Urothelium cell line (cell line): ENCODE data around the gene FOXK1.

Experiments used
- DNase-seq: peaks from one replicate; pipeline ENCODE4 v3.0.0; 2011; ENCODE audit warnings: low spot score, mixed read lengths
- FAIRE-seq: peaks from 2 replicates; lab custom pipeline; 2011; peaks lifted over from hg19 to GRCh38; lab: Jason Lieb, UNC

Gene FOXK1

GRCh38 chr7:4809666-4810065 lies 127.6 kb downstream of the FOXK1 start:
- FAIRE-seq (no peak), DNase-seq (no peak)

- FAIRE-seq, result peak; percentile 91
These were observed 132.3 kb downstream of the FOXK1 start for GRCh38 chr7:4814433-4814832.

DNA sequence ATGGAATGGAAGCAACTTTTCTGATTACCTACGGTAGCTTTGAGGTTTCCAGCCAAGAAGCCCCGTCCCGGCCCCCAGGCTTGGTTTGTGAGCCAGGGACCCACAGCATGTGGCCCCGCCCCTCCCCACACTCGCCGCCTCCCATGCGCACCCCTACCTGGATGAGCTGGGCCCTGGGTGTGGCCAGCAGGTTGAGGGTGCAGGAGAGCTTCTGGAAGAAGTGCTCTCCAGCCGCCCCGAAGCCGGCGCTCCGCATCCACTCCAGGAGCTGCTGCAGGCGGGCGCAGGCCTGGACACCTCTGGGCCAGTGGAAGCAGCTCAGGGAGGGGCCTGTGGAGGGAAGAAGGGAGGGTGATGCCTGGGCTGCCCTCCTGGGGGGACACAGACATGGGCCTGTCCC lies 133.0 kb downstream of the FOXK1 start:
- DNase-seq (no peak), FAIRE-seq (no peak)

More at GRCh38 chr7:4814433-4814832, 132.3 kb downstream of the FOXK1 start:
- DNase-seq, result no peak

GRCh38 chr7:4815609-4816418 lies 133.7 kb downstream of the FOXK1 start:
- DNase-seq (no peak), FAIRE-seq (peak; percentile 56)

DNA sequence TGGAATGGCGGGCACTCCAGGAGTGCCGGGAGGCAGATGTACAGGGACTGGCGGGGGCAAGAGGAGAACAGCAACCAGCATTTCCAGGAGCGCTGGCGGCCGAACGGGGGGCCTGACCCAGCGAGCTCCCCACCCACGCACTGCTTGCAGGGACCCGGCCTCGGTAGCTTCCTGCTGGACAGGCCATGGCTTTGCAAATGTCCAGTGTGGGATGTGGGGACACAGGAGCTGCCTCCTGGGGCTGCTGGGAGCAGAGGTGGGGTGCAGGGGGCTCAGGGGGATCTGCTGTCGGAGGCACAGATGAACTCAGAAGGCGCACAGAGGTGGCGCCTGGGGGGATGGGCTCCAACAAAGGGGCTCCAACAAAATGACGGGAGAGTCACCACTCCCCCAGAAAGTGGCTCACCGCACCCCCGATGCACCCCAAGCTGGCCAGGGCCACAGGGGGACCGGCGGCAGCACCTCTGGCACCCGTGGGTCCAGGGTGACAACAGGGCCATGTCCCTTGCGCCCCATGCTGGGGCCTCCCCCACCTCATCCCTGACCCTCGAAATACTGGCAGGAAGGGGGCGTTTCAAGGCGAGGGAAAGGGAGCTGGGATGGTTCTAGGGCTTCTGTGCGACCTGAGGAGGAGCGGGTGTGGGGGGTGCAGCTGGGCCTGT lies 134.5 kb downstream of the FOXK1 start:
- no peak for FAIRE-seq
- DNase-seq, result no peak

GRCh38 chr7:4817178-4817901 lies 135.2 kb downstream of the FOXK1 start:
- no peak for DNase-seq
- peak; percentile 77 for FAIRE-seq

GRCh38 chr7:4818000-4818794 lies 136.1 kb downstream of the FOXK1 start:
- no peak for DNase-seq
- peak; percentile 5 for FAIRE-seq

- no peak for FAIRE-seq
- DNase-seq, result no peak
These were observed 137.7 kb downstream of the FOXK1 start for GRCh38 chr7:4819560-4820404.

DNA sequence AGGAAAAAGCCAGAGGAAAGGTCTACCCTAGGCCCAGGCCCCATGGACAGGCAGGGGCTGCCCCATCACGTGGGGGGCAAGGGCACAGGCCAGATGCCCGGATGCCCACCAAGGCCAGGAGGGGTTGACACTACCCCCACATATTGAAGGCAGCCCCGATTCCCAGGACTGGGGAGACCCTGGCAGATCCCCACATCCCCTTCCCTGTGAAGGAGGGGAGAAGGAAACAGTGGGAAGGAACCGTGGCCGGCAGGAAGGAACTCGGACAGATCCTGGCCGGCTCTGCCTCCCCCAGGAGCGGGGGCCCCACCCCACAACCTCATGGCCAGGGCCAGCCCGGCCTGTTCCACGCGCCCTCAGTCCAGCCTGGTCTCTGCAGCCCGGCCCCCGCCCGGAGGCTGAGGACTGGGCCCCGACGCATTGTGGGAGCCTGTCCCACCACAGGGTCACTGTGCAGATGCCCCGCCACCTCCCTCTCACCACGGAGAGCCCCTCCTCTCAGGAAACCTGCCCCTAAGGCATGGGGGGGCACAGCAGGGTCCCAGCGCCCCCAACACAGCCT lies 138.4 kb downstream of the FOXK1 start:
- DNase-seq, result no peak

More for the DNA sequence above, 138.4 kb downstream of the FOXK1 start:
- FAIRE-seq, result peak; percentile 62
